HG03097 (cell line): Measurements from ENCODE around the gene ZNF93.
"Not testable (repeated sequence)": the region's sequence is repeated elsewhere in the genome, so short reads cannot be mapped to it uniquely, and the experiment has no call there.

Experiments
- ATAC-seq: cut with Tn5 transposase; IDR thresholded peaks from one replicate; pipeline ENCODE4 v1.9.1; 2021; ENCODE audit not compliant: unreplicated experiment, low FRiP score

The ZNF93 gene

DNA sequence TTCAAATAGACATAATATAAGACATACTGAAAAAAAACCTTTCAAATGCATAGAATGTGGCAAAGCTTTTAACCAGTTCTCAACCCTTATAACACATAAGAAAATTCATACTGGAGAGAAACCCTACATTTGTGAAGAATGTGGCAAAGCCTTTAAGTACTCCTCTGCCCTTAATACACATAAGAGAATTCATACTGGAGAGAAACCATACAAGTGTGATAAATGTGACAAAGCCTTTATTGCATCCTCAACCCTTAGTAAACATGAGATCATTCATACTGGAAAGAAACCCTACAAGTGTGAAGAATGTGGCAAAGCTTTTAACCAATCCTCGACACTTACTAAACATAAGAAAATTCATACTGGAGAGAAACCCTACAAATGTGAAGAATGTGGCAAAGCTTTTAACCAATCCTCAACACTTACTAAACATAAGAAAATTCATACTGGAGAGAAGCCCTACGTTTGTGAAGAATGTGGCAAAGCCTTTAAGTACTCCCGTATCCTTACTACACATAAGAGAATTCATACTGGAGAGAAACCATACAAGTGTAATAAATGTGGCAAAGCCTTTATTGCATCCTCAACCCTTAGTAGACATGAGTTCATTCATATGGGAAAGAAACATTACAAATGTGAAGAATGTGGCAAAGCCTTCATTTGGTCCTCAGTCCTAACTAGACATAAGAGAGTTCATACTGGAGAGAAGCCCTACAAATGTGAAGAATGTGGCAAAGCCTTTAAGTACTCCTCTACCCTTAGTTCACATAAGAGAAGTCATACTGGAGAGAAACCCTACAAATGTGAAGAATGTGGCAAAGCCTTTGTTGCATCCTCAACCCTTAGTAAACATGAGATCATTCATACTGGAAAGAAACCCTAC, 32.9 kb downstream of the ZNF93 start:
- not testable (repeated sequence) for ATAC-seq

DNA sequence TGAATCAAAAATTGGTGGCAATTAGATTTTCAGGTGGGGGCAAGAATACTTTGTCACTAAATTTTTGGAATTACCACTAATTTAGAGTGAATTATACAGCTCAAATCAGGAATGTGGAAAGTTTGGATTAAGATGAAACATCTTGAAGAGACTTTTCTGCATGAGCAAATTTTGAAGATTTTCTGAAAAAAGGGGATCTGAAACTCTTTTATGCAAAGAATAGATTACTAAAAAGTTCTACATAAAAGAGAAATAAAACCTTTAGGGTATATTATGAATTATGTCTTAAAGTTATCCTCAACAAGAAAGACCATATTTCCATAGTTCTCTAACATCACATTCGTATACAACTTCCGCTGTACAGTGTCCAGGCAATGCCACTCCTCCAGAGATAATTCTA, 36.7 kb downstream of the ZNF93 start:
- ATAC-seq: no peak

DNA sequence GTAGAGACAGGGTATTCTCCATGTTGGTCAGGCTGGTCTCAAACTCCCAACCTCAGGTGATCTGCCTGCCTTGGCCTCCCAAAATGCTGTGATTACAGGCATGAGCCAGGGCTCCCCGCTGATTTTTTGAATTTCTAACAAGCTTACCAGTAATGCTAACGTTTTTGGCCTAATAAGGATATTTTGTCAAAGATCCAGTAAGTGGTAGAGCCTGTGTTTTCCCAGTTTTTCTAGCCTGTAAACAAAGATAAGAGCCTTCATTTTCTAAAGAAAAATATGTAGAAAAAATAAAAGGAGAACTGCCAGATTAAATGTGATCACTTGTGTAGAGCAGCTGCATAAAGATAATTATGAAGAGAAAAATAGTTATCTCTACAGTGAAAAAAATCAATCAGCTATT, 37.7 kb downstream of the ZNF93 start:
- no peak for ATAC-seq

DNA sequence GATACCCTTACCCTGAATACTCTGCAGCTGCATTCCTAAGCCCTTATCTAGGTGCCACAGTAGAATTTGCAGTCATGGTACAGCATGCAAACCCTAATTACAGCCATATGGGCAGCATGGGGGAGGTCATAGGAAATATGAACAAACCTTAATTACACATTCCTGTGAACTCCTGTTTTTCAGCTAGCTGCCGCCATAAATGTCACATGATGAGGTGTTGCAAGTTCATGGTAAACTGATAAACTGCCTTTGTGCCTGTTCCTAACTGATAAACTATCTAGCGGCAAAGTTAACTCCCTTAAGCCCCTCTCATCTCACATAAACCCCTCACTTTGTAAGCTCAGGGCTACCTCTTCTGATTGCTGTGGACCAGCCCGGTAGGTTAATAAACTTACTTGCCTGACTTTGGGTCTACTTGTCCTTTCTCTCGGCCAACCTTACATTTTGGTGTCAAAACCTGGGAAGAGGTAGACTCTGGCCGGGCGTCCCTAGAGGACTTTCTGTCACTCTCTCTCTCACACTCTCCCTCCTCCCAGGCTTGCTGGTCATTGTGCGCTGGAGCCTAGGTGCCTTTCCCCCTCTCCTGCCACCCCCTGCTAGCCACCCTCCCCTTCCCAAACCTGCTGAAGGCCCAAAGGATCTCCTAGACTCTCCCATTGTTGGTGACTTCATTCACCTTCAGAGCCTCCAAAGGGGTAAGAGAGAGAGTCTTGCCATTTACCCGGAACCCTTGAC, 43.3 kb downstream of the ZNF93 start:
- no peak for ATAC-seq

DNA sequence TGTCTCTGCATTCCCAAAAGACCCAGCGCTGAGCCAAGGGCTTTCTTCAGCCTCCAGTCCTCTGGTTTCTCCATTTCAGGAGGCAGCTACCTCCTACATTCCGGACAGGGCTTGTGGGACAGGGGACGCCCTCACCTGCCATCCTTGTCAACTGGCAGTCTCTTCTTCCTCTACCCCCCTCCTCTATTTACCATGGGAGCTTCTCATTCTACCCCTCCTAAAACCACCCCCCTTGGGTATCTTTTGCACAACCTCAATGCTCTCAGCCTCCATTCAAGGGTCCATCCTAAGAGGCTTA, 43.8 kb downstream of the ZNF93 start:
- ATAC-seq: no peak

DNA sequence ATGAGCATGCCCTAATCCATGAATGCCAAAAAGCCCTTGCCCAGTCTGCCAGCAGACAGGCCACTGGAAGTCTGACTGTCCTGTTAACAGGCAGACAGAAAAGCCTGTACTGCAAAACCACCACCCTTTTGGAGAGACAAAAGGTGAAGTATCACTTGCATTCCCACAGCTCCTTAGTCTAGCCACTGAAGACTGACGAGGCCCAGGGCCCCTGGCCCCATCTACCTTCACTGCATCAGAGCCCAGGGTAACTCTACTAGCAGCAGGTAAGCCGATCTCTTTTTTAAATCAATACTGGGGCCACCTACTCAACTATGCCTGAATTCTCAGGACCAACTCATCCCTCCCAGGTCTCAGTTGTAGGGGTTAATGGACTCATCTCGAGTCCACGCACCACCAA, 45.5 kb downstream of the ZNF93 start:
- no peak for ATAC-seq

DNA sequence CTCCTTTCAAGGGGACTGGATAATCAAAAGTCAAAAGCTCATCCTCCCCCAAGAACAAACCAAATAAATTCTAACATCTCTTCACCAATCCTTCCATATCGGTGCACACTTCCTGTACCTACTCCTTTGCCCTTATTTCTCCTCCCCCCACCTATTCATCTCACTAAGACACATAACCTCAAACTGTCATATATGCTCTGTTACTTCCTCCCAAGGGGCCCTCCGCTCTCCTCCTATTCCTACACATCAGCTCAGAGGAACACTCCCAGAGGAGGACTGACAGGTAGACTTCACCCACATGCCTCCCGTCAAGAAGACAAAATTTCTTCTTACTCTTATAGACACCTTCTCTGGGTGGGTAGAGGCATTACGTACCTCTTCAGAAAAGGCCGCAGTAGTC, 48.1 kb downstream of the ZNF93 start:
- ATAC-seq: no peak

DNA sequence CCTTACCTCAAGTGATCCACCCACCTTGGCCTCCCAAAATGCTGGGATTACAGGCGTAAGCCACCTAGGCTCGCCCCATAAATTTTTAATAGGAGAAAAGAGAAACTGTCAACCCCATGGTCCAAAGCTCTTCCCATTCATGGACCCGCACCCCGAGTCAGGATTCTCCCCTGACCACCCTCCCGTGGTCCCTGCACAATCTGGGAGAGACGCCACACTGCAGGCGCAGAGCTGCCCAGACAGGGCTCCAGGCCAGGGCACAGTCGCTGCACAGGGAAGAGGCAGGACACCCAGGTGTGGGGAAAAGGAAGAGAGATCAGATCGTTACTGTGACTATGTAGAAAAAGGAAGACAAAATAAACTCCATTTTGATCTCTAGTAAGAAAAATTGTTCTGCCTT, 54.5 kb downstream of the ZNF93 start:
- ATAC-seq: no peak

DNA sequence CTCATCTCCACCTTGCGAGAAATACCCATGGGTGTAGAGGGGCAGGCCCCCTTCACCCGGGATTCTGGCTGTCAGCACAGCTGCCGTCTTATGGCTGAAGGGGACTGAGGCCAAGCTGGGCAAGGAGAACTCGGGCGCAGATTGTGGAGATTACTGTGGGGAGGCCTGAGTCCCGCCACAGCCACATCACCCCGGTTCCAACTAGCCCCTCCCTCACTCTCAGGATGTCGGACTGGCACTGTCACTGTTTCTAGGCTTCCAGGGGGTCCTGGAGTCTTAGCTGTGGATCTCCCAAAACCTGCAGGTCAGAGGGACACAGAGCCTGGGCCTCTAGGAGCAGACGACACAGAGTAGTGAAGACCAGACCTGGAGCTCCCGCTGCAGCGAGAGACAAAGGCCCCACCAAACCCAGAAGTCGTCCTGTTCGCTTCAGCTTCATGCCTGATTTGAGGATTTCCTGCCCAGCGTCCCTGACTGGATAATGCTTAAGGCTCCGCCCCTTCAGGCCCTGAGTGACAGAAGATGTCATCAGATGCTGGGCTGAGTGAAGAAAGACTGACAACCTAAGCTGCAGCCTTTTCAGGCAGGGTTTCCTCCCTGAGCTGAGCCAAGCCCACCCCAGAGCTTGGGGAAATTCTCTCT, 55.8 kb downstream of the ZNF93 start:
- ATAC-seq: no peak

DNA sequence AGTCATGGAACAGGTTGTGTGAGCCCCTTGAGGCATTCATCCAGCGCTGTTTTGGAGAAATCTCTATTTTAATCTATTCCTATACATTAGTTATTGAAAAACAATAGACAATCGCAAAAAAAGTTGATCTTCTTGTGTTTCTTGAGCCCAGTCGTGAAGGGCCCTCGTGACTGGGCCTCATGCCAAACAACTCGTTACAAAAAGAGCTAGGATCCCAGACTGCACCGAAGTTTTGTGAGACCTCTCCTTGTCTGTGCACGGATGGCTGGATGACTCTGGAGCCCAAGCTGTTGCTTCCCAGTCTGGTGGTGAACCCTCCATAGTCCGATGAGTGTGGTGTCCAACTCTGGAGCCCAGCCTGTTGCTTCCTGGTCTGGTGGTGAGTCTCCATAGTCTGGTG, 57.0 kb downstream of the ZNF93 start:
- ATAC-seq: not testable (repeated sequence)

DNA sequence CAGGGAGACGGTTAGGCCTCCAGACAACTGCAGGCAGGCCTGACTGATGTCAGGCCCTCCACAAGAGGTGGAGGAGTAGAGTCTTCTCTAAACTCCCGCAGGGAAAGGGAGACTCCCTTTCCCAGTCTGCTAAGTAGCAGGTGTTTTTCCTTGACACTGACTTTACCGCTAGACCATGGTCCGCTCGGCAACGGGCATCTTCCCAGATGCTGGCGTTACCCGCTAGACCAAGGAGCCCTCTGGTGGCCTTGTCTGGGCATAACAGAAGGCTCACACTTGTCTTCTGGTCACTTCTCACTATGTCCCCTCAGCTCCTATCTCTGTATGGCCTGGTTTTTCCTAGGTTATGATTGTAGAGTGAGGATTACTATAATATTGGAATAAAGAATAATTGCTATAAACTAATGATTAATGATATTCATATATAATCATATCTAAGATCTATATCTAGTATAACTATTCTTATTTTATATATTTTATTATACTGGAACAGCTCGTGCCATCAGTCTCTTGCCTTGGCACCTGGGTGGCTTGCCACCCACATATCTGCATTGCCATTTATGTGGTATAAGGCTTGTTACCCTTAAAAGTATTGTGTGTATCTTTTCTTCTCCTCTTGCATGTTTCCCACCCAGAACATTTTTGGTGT, 58.5 kb downstream of the ZNF93 start:
- not testable (repeated sequence) for ATAC-seq

DNA sequence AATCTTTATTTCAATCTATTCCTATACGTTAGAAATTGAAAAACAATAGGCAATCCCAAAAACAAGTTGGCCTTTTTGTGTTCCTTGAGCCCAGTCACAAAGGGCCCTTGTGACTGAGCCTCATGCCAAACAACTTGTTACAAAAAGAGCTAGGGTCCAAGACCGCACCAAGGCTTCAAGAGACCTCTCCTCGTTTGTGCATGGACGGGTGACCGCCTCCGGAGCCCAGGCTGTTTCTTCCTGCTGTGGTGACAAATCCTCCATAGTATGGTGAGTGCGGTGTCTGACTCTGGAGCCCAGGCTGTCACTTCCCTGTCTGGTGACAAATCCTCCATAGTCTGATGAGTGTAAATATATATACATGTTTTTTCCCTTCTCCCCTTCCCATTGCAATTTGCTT, 63.7 kb downstream of the ZNF93 start:
- no peak for ATAC-seq

DNA sequence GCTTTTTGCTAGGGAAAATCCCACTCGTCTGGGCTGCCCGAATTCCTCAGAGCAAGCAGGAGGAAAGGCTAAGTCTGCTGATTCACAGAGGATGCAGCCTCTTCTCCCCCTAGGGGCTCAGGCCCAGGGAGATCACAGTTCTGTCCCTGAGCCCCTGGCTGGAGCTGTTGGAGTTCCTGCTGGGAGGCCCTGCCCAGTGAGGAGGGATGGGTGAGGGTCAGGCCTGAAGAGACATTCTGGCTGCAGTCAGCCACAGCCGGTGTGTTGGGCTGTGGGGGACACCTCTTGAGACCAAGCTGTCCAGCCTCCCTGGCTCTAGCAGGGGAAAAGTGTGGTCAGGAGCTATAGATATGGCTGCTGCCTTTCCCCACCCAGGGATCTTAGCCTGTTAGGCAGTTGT, 65.4 kb downstream of the ZNF93 start:
- not testable (repeated sequence) for ATAC-seq

DNA sequence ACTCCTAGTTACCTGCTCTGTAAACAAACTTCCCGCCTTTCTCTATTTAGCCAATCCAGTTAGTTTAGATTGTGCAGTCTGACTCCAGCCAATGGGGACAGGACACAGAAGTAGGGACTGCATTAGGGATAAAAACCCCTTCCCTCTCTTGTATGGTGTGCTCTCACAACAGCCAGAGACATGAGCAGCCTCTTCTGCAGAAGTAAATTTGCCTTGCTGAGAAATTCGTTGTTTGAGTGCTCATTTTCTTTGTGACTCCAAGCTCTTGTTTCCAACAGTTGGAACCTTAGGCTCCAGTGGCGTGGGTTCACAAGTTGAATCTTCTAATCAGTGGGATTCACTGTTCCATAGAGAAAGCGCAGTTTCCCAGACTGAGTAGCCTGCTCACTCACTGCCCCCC, 66.1 kb downstream of the ZNF93 start:
- no peak for ATAC-seq
